GDM1 (cell line): ENCODE results near the gene GLYR1.

ENCODE experiments used
- DNase-seq: peaks from one replicate; lab custom pipeline; 2025; lab: John Stamatoyannopoulos, UW

Gene GLYR1

DNA sequence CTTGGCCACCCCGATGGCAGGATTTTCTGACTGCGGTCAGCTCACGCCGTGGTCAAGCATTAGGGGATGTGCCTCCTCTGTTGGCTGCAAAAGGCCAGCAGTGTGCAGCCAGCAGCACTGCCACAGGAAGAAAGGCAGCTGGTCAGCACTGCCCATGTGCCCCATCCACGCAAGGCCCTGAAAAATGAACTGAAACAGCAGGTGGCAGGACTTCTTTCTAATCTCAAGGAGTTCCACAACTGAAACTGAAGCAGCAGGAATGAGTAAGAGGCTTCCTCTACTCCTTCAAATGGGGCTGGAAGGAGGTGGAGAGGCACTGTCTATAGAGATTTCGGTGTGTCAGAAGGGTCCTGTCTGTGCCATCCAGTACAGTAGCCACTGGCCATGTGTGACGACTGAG, 83.3 kb downstream of the GLYR1 start:
- no peak for DNase-seq

DNA sequence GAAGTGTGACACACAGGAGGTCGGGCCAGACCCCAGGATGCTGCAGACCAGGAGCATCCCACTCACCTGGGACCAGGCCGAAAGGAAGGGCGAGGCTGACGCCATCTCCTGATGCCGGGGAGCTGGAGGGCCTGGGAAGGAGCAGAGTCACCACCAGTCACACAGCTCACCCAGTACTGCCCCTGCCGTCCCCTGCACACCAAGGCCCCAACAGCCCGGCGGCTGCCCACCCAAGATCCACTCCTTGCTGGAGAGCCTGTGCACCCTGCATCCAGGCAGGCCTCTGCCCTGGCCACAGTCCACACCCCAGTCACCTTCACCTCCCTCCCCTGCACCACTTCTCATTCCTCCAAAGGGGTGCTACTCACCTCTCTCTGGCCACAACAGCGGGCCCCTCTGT, 84.9 kb downstream of the GLYR1 start:
- no peak for DNase-seq

DNA sequence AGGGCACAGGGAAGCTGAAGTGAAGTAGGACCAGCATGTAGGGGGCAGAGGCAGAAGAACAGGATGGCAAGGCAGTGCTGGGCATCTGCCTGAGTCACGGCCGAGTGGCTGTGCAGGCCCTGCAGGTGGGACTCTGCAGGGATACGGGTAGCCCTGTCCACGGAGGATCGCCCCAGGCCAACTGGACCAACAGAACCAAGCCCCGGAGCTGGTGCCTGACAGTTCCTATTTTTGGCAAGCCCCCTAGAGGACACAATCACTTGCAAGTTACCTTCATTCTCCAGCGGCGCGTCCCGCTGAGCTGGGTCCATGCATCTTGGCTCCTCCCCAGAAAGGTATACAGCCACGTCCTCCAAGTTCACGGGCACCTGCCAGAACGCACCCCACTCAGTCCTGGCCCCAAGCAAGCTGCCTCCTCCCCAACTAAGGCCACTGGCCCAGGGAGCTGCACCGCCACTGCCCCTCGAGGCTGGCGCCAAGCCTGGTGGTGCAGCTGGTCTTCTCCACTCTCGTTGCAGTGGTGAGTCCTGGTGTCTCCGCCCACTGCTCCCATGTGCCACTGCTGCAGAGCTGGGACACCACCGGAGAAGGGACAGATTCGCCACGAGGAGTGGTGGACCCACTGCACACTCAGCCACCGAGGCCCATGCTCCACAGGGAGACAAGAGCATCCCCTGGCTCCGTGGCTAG, 86.7 kb downstream of the GLYR1 start:
- no peak for DNase-seq

DNA sequence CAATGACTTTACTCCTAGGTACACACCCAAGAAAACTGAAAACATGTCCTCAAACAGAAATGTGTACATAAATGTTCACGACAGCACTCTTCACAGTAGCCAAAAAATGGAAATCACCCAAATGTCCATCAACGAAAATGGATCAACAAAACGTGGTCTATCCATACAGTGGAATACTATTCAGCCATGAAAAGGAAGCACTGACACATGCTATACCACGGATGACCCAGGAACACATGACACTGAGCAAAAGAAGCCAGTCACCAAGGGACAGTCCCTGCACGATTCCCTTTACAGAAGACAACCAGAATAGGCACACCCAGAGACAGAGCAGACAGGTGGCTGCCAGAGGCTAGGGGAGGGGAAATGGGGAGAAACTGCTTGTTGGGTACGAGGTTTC, 91.4 kb downstream of the GLYR1 start:
- DNase-seq: no peak

DNA sequence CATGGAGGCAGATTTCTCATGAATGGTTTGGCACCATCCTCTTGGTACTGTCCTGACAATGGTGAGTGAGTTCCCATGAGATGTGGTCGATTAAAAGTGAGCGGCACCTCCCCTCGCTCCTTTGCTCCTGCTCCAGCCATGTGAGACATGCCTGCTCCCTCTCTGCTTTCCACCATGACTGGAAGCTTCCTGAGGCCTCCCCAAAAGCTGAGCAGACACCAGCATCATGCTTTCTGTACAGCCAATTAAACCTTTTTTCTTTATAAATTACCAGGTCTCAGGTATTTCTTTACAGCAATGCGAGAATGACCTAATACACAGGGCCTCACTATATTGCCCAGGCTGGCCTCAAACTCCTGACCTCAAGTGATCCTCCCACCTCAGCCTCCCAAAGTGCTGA, 92.2 kb downstream of the GLYR1 start:
- no peak for DNase-seq

DNA sequence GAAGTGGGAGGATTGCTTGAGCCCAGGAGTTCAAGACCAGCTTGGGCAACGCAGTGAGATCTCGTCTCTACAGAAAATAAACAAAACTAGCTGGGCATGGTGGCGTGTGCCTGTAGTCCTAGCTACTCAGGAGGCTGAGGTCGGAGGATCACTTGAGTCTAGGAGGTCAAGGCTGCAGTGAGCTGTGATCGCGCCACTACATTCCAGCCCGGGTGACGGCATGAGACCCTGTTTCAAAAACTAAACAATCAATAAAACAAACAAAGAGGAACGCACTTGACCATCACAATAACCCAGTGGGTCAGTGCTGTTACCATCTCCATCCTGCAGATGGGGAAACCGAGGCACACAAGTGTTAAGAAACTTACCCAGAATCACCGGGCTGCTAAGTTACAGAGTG, 93.9 kb downstream of the GLYR1 start:
- DNase-seq: no peak
